Liver (tissue), 3 donors: ENCODE data around the gene CCNK.

Source experiments
- GABPA ChIP-seq, 2 donors: IDR thresholded peaks in 1 of 2; conservative IDR thresholded peaks in 1 of 2; 2 replicates each; pipeline ENCODE4 v1.6.1; 2016; ENCODE audit warnings: antibody characterized with exemption in 2 of 2, mild to moderate bottlenecking in 1 of 2, moderate library complexity in 1 of 2
- YY1 ChIP-seq: IDR thresholded peaks from 2 replicates; pipeline ENCODE4 v1.6.1; 2016; ENCODE audit warnings: antibody characterized with exemption, mild to moderate bottlenecking
- TF ChIP-seq, protein P1 (sequence below): fragments of 150-350 bp; IDR thresholded peaks from 2 replicates; pipeline ENCODE4 v1.5.1; 2017; ENCODE audit warnings: improper control_type of control experiment, low read depth, low read length; ENCODE audit not compliant: missing input control
- TF ChIP-seq, protein P2 (sequence below): IDR thresholded peaks from 2 replicates; pipeline ENCODE4 v1.6.1; 2016; ENCODE audit warnings: antibody characterized with exemption
- donor health status: healthy.
- donor health status: healthy.

DNA sequence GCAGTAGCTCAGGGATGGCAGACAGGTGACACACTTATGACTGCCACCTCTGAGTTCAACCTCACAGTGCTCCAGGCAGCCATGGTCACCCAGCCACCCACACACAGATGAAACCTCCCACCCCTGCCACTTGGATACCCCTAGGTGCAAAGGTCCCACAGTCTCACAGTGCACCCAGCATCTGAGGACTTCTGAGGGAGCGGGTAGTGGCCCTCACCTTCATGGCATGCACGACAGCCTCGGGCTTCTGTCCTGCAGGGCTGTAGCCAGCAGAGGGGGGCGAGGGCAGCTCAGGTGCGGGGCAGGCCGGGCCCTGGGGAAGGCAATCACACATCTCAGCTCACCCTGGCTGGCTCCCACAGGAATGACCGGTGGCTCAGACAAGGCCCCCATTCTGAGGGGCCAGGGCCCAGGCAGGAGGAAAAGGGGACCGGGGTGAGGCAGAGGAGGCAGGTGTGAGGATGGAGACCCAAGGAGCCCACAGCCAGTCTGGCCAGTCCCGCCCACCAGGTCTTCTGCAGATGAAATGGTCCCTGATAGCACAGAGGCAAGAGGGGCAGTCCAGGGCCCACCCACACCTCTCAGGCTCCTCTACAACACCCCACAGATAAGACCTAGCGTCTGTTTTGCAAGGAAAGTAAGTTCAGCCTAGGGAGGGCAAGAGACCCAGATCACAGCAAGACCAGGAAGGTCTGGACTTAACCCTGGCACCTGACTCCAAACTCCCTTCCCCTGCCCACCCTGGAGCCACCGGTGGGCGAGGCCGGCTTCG lies 35.8 kb downstream of the CCNK start:
- TF ChIP-seq, protein P1, sequence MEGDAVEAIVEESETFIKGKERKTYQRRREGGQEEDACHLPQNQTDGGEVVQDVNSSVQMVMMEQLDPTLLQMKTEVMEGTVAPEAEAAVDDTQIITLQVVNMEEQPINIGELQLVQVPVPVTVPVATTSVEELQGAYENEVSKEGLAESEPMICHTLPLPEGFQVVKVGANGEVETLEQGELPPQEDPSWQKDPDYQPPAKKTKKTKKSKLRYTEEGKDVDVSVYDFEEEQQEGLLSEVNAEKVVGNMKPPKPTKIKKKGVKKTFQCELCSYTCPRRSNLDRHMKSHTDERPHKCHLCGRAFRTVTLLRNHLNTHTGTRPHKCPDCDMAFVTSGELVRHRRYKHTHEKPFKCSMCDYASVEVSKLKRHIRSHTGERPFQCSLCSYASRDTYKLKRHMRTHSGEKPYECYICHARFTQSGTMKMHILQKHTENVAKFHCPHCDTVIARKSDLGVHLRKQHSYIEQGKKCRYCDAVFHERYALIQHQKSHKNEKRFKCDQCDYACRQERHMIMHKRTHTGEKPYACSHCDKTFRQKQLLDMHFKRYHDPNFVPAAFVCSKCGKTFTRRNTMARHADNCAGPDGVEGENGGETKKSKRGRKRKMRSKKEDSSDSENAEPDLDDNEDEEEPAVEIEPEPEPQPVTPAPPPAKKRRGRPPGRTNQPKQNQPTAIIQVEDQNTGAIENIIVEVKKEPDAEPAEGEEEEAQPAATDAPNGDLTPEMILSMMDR, result no peak
- TF ChIP-seq GABPA (IDR thresholded peaks at IDR 0.05 in 1 of 2, conservative IDR thresholded peaks at IDR 0.05 in 1 of 2), result no peak
- TF ChIP-seq YY1, result no peak
- TF ChIP-seq, protein P2, sequence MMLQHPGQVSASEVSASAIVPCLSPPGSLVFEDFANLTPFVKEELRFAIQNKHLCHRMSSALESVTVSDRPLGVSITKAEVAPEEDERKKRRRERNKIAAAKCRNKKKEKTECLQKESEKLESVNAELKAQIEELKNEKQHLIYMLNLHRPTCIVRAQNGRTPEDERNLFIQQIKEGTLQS, result no peak
